SK-N-SH treated with all-trans-retinoic acid at 6 μM for 48 hours (cell line): Measurements from ENCODE around the gene FANCL.

Experiments
- ARNTL ChIP-seq: fragments of 450-650 bp; formaldehyde crosslinking; IDR thresholded peaks from 2 replicates; pipeline ENCODE4 v1.5.0; 2020; ENCODE audit warnings: low read depth, mild to moderate bottlenecking, moderate library complexity, borderline replicate concordance
- ZFP3 ChIP-seq: fragments of 250-450 bp; sonication (Bioruptor Pico); IDR thresholded peaks from 2 replicates; pipeline ENCODE4 v1.5.0; 2020; ENCODE audit warnings: mild to moderate bottlenecking, moderate library complexity
- ZFP30 ChIP-seq: fragments of 450-650 bp; formaldehyde crosslinking; IDR thresholded peaks from 2 replicates; pipeline ENCODE4 v1.5.0; 2022; ENCODE audit warnings: mild to moderate bottlenecking, moderate library complexity
- TF ChIP-seq, protein P1 (sequence below): fragments of 250-450 bp; sonication (Bioruptor Pico); IDR thresholded peaks from 2 replicates; pipeline ENCODE4 v1.8.0; 2020; ENCODE audit warnings: mild to moderate bottlenecking, moderate library complexity, borderline replicate concordance

- TF ChIP-seq, protein P1, sequence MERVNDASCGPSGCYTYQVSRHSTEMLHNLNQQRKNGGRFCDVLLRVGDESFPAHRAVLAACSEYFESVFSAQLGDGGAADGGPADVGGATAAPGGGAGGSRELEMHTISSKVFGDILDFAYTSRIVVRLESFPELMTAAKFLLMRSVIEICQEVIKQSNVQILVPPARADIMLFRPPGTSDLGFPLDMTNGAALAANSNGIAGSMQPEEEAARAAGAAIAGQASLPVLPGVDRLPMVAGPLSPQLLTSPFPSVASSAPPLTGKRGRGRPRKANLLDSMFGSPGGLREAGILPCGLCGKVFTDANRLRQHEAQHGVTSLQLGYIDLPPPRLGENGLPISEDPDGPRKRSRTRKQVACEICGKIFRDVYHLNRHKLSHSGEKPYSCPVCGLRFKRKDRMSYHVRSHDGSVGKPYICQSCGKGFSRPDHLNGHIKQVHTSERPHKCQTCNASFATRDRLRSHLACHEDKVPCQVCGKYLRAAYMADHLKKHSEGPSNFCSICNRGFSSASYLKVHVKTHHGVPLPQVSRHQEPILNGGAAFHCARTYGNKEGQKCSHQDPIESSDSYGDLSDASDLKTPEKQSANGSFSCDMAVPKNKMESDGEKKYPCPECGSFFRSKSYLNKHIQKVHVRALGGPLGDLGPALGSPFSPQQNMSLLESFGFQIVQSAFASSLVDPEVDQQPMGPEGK (CRISPR knock-in tag), result no peak
- TF ChIP-seq ZFP3 (no peak), ARNTL (no peak), ZFP30 (no peak)
Measured at GRCh38 chr2:58186501-58186900, 54.6 kb downstream of the FANCL start.
